Stomach smooth muscle (tissue), 2 donors: ENCODE measurements around the gene PILRA.
"Not testable (repeated sequence)": the region's sequence is repeated elsewhere in the genome, so short reads cannot be mapped to it uniquely, and the experiment has no call there.

Experiments
- H3K27ac ChIP-seq: one replicate; pipeline ENCODE4 v1.7.0; 2013; ENCODE audit warnings: mild to moderate bottlenecking, low read length, inconsistent platforms
- H3K27me3 ChIP-seq, 2 donors: one replicate each; pipeline ENCODE4 v1.7.0; 2013; ENCODE audit warnings: low read length in 2 of 2; ENCODE audit not compliant: insufficient read depth in 2 of 2, control insufficient read depth in 1 of 2
- H3K36me3 ChIP-seq, 2 donors: one replicate each; pipeline ENCODE4 v1.7.0; 2013; ENCODE audit warnings: low read length in 2 of 2; ENCODE audit not compliant: control insufficient read depth in 2 of 2, insufficient read depth in 2 of 2
- H3K4me1 ChIP-seq: one replicate; pipeline ENCODE4 v1.7.0; 2013; ENCODE audit warnings: low read length; ENCODE audit not compliant: control insufficient read depth, insufficient read depth
- H3K4me3 ChIP-seq, 2 donors: one replicate each; pipeline ENCODE4 v1.7.0; 2013; ENCODE audit warnings: low read length in 2 of 2
- H3K9ac ChIP-seq, 2 donors: one replicate each; pipeline ENCODE4 v1.7.0; 2013; ENCODE audit warnings: low read length in 2 of 2, mild to moderate bottlenecking in 1 of 2
- H3K9me3 ChIP-seq, 2 donors: one replicate each; pipeline ENCODE4 v1.7.0; 2013; ENCODE audit warnings: low read length in 2 of 2; ENCODE audit not compliant: control insufficient read depth in 2 of 2
- donor health status: healthy.
- donor health status: Pancreatic carcinoma.

PILRA gene

GRCh38 chr7:100381531-100382233 is 8.4 kb downstream of the PILRA start:
- H3K27me3 ChIP-seq, H3K4me1 ChIP-seq, H3K9ac ChIP-seq, H3K9me3 ChIP-seq, H3K36me3 ChIP-seq, H3K27ac ChIP-seq, H3K4me3 ChIP-seq: not testable (repeated sequence)

- not testable (repeated sequence) for H3K27ac ChIP-seq, H3K9ac ChIP-seq, H3K9me3 ChIP-seq, H3K27me3 ChIP-seq, H3K4me3 ChIP-seq, H3K4me1 ChIP-seq, H3K36me3 ChIP-seq
These were observed 9.1 kb downstream of the PILRA start for GRCh38 chr7:100382234-100382853.

GRCh38 chr7:100384628-100385294 is 11.5 kb downstream of the PILRA start:
- Histone ChIP-seq H3K36me3 (no peaks in the 10 kb centered on the region), H3K27me3 (no peaks in the 10 kb centered on the region), H3K4me1 (no peaks in the 10 kb centered on the region), H3K9ac (no peak overlapping the region), H3K4me3 (no peak overlapping the region), H3K9me3 (no peaks in the 10 kb centered on the region), H3K27ac (no peak overlapping the region)

- Histone ChIP-seq H3K27ac (no peak overlapping the region), H3K4me3 (no peak overlapping the region), H3K36me3 (no peaks in the 10 kb centered on the region), H3K9ac (no peak overlapping the region), H3K4me1 (no peaks in the 10 kb centered on the region), H3K27me3 (peaks cover 0 to 4% of the 10 kb centered on the region in 2 donors), H3K9me3 (no peaks in the 10 kb centered on the region)
These were observed 13.7 kb downstream of the PILRA start for GRCh38 chr7:100386940-100387339.

GRCh38 chr7:100387695-100388094 is 14.4 kb downstream of the PILRA start:
- Histone ChIP-seq H3K36me3 (no peaks in the 10 kb centered on the region), H3K27ac (no peak overlapping the region), H3K27me3 (peaks cover 0 to 4% of the 10 kb centered on the region in 2 donors), H3K4me1 (no peaks in the 10 kb centered on the region), H3K9ac (no peak overlapping the region), H3K9me3 (no peaks in the 10 kb centered on the region), H3K4me3 (no peak overlapping the region)

GRCh38 chr7:100389437-100390088 is 16.3 kb downstream of the PILRA start:
- Histone ChIP-seq H3K36me3 (no peaks in the 10 kb centered on the region), H3K27ac (no peak overlapping the region), H3K9ac (no peak overlapping the region), H3K27me3 (peaks cover 0 to 4% of the 10 kb centered on the region in 2 donors), H3K9me3 (no peaks in the 10 kb centered on the region), H3K4me1 (no peaks in the 10 kb centered on the region), H3K4me3 (no peak overlapping the region)

- H3K27ac ChIP-seq, result no peak overlapping the region
- no peaks in the 10 kb centered on the region for H3K9me3 ChIP-seq
- H3K4me1 ChIP-seq, result no peaks in the 10 kb centered on the region
- H3K9ac ChIP-seq, result no peak overlapping the region
- H3K4me3 ChIP-seq, result no peak overlapping the region
- H3K27me3 ChIP-seq, result peaks cover 0 to 4% of the 10 kb centered on the region in 2 donors
- H3K36me3 ChIP-seq, result no peaks in the 10 kb centered on the region
These were observed 17.2 kb downstream of the PILRA start for GRCh38 chr7:100390286-100391009.

GRCh38 chr7:100393233-100393905 is 20.1 kb downstream of the PILRA start:
- Histone ChIP-seq H3K27me3 (peaks cover 0 to 7% of the 10 kb centered on the region in 2 donors), H3K9me3 (no peaks in the 10 kb centered on the region), H3K4me1 (no peaks in the 10 kb centered on the region), H3K36me3 (no peaks in the 10 kb centered on the region), H3K4me3 (no peak overlapping the region), H3K27ac (no peak overlapping the region), H3K9ac (no peak overlapping the region)

- Histone ChIP-seq H3K27me3 (peaks cover 0 to 7% of the 10 kb centered on the region in 2 donors), H3K4me1 (no peaks in the 10 kb centered on the region), H3K9ac (no peak overlapping the region), H3K9me3 (no peaks in the 10 kb centered on the region), H3K27ac (no peak overlapping the region), H3K4me3 (no peak overlapping the region), H3K36me3 (no peaks in the 10 kb centered on the region)
These were observed 20.8 kb downstream of the PILRA start for GRCh38 chr7:100394077-100394476.

GRCh38 chr7:100396421-100396982 is 23.2 kb downstream of the PILRA start:
- H3K27me3 ChIP-seq, result peaks cover 0 to 3% of the 10 kb centered on the region in 2 donors
- no peak overlapping the region for H3K9ac ChIP-seq
- no peak overlapping the region for H3K27ac ChIP-seq
- no peaks in the 10 kb centered on the region for H3K4me1 ChIP-seq
- no peaks in the 10 kb centered on the region for H3K36me3 ChIP-seq
- H3K9me3 ChIP-seq, result no peaks in the 10 kb centered on the region
- no peak overlapping the region for H3K4me3 ChIP-seq
